HepG2 (cell line): ENCODE data around the gene ADAMTS2. TPM values are rescaled to one million over a fixed set of nuclear protein-coding genes. Genes with fewer than 3 reads are reported as not detected.

Experiments
- ATAC-seq: fragments of 200-7000 bp; cut with Tn5 transposase; 3 replicates; pipeline ENCODE4 v1.9.1; 2020; ENCODE audit warnings: mild to moderate bottlenecking, moderate library complexity
- BruUV-seq: library from RNA; stranded (reverse); fragments of 400-500 nt; replicated peaks from 2 replicates; lab custom pipeline; 2021; lab: Mats Ljungman, UMichigan
- CTCF ChIA-PET: fragments of 300-600 bp; formaldehyde crosslinking; extraction: SDS; loops from one replicate; lab custom pipeline; 2021; ENCODE audit warnings: low total read pairs, inconsistent platforms, low intra/inter-chr PET ratio; lab: Yijun Ruan, JAX
- POLR2A ChIA-PET: fragments of 350-600 bp; sonication (Branson Sonifier 250); formaldehyde crosslinking; loops from one replicate; lab custom pipeline; 2020; ENCODE audit warnings: antibody characterized with exemption, inconsistent platforms; lab: Yijun Ruan, JAX
- DNase-seq: peaks from one replicate; pipeline ENCODE4 v3.0.0-alpha.2; 2015; ENCODE audit warnings: low spot score
- FAIRE-seq: peaks from 3 replicates; lab custom pipeline; 2011; peaks lifted over from hg19 to GRCh38; lab: Jason Lieb, UNC
- H2AFZ ChIP-seq: one replicate; pipeline ENCODE4 v1.6.1; 2011; ENCODE audit warnings: low read length, inconsistent platforms
- H3K27ac ChIP-seq: fragments of 300-600 bp; 3 replicates; pipeline ENCODE4 v1.8.0; 2011; ENCODE audit warnings: mixed run types, mild to moderate bottlenecking, mixed read lengths, low read length, inconsistent platforms; ENCODE audit not compliant: insufficient read depth; ENCODE audit errors: extremely low read length
- H3K27me3 ChIP-seq, 2 experiments: fragments of 200-600 bp in 1 of 2; 2 replicates in 1 of 2; 3 replicates in 1 of 2; pipeline versions ENCODE4 v1.6.0 to v1.8.0; 2011; ENCODE audit warnings: low read length in 2 of 2, mild to moderate bottlenecking in 2 of 2, moderate library complexity in 2 of 2, inconsistent platforms in 1 of 2; ENCODE audit not compliant: insufficient read depth in 2 of 2, control insufficient read depth in 1 of 2
- H3K36me3 ChIP-seq, 2 experiments: fragments of 200-600 bp in 1 of 2; replicated peaks in 1 of 2; 2 replicates in 1 of 2; 3 replicates in 1 of 2; pipeline versions ENCODE4 v1.5.1 to v1.8.0; 2011; ENCODE audit warnings: low read length in 2 of 2, inconsistent platforms in 1 of 2; ENCODE audit not compliant: insufficient read depth in 2 of 2, control insufficient read depth in 1 of 2
- H3K4me1 ChIP-seq: 2 replicates; pipeline ENCODE4 v1.5.1; 2012; ENCODE audit warnings: low read length, inconsistent platforms; ENCODE audit not compliant: insufficient read depth
- H3K4me2 ChIP-seq: 2 replicates; pipeline ENCODE4 v1.6.0; 2011; ENCODE audit warnings: low read depth, low read length, inconsistent platforms
- H3K4me3 ChIP-seq, 3 experiments: fragments of 200-600 bp in 1 of 3; sonication (generic), shearing (Covaris generic) in 1 of 3; replicated peaks in 1 of 3; 2 replicates each; pipeline ENCODE4 v1.5.1; 2011 to 2016; ENCODE audit warnings: low read length in 3 of 3, inconsistent platforms in 2 of 3, low read depth in 2 of 3, mild to moderate bottlenecking in 2 of 3, control low read depth in 1 of 3, mixed read lengths in 1 of 3; ENCODE audit not compliant: insufficient read depth in 1 of 3
- H3K79me2 ChIP-seq: one replicate; pipeline ENCODE4 v1.6.1; 2011; ENCODE audit warnings: low read length, inconsistent platforms; ENCODE audit not compliant: insufficient read depth
- H3K9ac ChIP-seq: 2 replicates; pipeline ENCODE4 v1.6.0; 2011; ENCODE audit warnings: mild to moderate bottlenecking, low read depth, low read length, inconsistent platforms; ENCODE audit not compliant: insufficient read depth
- H3K9me3 ChIP-seq: 2 replicates; pipeline ENCODE4 v1.5.1; 2012; ENCODE audit warnings: mild to moderate bottlenecking, low read length
- H4K20me1 ChIP-seq: 2 replicates; pipeline ENCODE4 v1.6.0; 2011; ENCODE audit warnings: inconsistent platforms, mild to moderate bottlenecking, low read length, moderate library complexity; ENCODE audit not compliant: insufficient read depth
- ATF3 ChIP-seq: sonication (generic); formaldehyde crosslinking; IDR thresholded peaks from 2 replicates; pipeline ENCODE4 v1.4.0; 2020; ENCODE audit warnings: missing genetic modification reagents
- DDIT3 ChIP-seq: sonication (generic); formaldehyde crosslinking; IDR thresholded peaks from 2 replicates; pipeline ENCODE4 v1.4.0; 2020; ENCODE audit warnings: mild to moderate bottlenecking, missing genetic modification reagents
- HCFC1 ChIP-seq: fragments of 150-350 bp; IDR thresholded peaks from 2 replicates; pipeline ENCODE4 v1.6.1; 2014; ENCODE audit warnings: low read depth, low read length
- MIER2 ChIP-seq: IDR thresholded peaks from 2 replicates; pipeline ENCODE4 v1.6.1; 2016; ENCODE audit warnings: missing biosample characterization, missing genetic modification reagents
- THAP11 ChIP-seq: IDR thresholded peaks from 2 replicates; pipeline ENCODE4 v1.6.1; 2016; ENCODE audit warnings: missing biosample characterization, missing genetic modification reagents
- ZNF274 ChIP-seq: sonication (generic); formaldehyde crosslinking; IDR thresholded peaks from 2 replicates; pipeline ENCODE4 v1.5.1; 2020; ENCODE audit warnings: mild to moderate bottlenecking, missing genetic modification reagents
- ZNF326 ChIP-seq: sonication (generic); formaldehyde crosslinking; IDR thresholded peaks from 2 replicates; pipeline ENCODE4 v1.4.0; 2020; ENCODE audit warnings: missing genetic modification reagents, borderline replicate concordance
- ZNF552 ChIP-seq: sonication (generic); formaldehyde crosslinking; IDR thresholded peaks from 2 replicates; pipeline ENCODE4 v1.9.0; 2022; ENCODE audit warnings: missing genetic modification reagents, mild to moderate bottlenecking, borderline replicate concordance
- ZNF558 ChIP-seq: sonication (generic); formaldehyde crosslinking; IDR thresholded peaks from 2 replicates; pipeline ENCODE4 v1.9.0; 2022; ENCODE audit warnings: mild to moderate bottlenecking, missing genetic modification reagents, borderline replicate concordance
- WGBS: methylation state at CpG from one replicate; pipeline ENCODE4 v1.1.6; 2017; ENCODE audit warnings: low lambda C conversion rate; 5-methylcytosine and 5-hydroxymethylcytosine counted together
- in situ Hi-C: cut with HindIII; loops from 2 replicates; pipeline ENCODE4 v1.10.0; 2017; ENCODE audit warnings: low pct_unique_long_range_greater_than_20kb; ENCODE audit not compliant: extremely low pct_ligation_motif_present
- intact Hi-C: fragments of 100-400 bp; cut with micrococcal nuclease; formaldehyde crosslinking; loops from one replicate; pipeline ENCODE4 v1.10.0; 2022; ENCODE audit not compliant: unreplicated experiment
- polyA plus RNA-seq, 8 experiments: library from polyadenylated mRNA; depleted of rRNA in 3 of 8; stranded (reverse) in 7 of 8; unstranded in 1 of 8; fragments of >200 nt; fragmentation: Illumina TruSeq in 4 of 8; extraction: Trizol in 4 of 8; gene quantifications; 2 replicates each; pipeline versions ENCODE4 v1.2.1 to v1.2.3, GENCODE V29; 2011 to 2016; ENCODE audit warnings: low read depth in 4 of 8, missing spikeins in 1 of 8, mixed read lengths in 1 of 8; ENCODE audit not compliant: insufficient read depth in 1 of 8
- total RNA-seq, 5 experiments: library from RNA; depleted of rRNA; stranded (reverse); fragments of >200 nt; fragmentation: Illumina TruSeq; extraction: Trizol; gene quantifications; 2 replicates each; pipeline ENCODE4 v1.2.3, GENCODE V29; 2016; ENCODE audit warnings: low read depth in 1 of 5

ADAMTS2 gene
- total and polyA plus RNA-seq, 2 of the 13 experiments (the other 11 are each of a cell fraction or from before 2014, with no cell fraction given): 0.24 to 3.5 TPM

- Histone ChIP-seq H3K27me3 (no peaks in the 10 kb centered on the region), H2AFZ (no peak overlapping the region), H3K79me2 (no peaks in the 10 kb centered on the region), H3K4me2 (no peak overlapping the region), H3K4me1 (no peaks in the 10 kb centered on the region), H3K9me3 (peaks cover 93% of the 10 kb centered on the region), H3K27ac (no peak overlapping the region), H3K4me3 (no peak overlapping the region), H4K20me1 (no peaks in the 10 kb centered on the region), H3K36me3 (no peaks in the 10 kb centered on the region), H3K9ac (no peak overlapping the region)
- 14% methylated on average over 11 of the region's 11 CpGs for WGBS
- in situ Hi-C loops (no loop called here), intact Hi-C loops (no loop called here)
- BruUV-seq: no TSS peak
- TF ChIP-seq ZNF274 (CRISPR knock-in tag) (0 out of 2 replicates have a peak, but pooled peaks have one; percentile 62), ZNF558 (CRISPR knock-in tag) (no peak)
- DNase-seq (no peak), ATAC-seq (no peak), FAIRE-seq (no peak)
- ChIA-PET POLR2A (no interaction called here), CTCF (no interaction called here)
Observed at GRCh38 chr5:179079165-179079987, 265.9 kb downstream of the ADAMTS2 start.

- no peak for FAIRE-seq
- ChIA-PET CTCF (no interaction called here), POLR2A (no interaction called here)
- intact Hi-C loops (no loop called here), in situ Hi-C loops (no loop called here)
- no peaks in the 10 kb centered on the region for H3K27me3 ChIP-seq
- no peaks in the 10 kb centered on the region for H3K4me1 ChIP-seq
- no peak for ATAC-seq
- TF ChIP-seq MIER2 (CRISPR knock-in tag): no peak
- no peak for TF ChIP-seq ZNF552
- TF ChIP-seq ZNF326 (CRISPR knock-in tag): no peak
- no peak for TF ChIP-seq ATF3 (CRISPR knock-in tag)
- no peak for TF ChIP-seq HCFC1
- TF ChIP-seq DDIT3 (CRISPR knock-in tag): no peak
- no peak for TF ChIP-seq THAP11 (CRISPR knock-in tag)
- H3K9me3 ChIP-seq: peaks cover 66% of the 10 kb centered on the region
- DNase-seq: no peak
- H4K20me1 ChIP-seq: no peaks in the 10 kb centered on the region
- no peak overlapping the region for H3K27ac ChIP-seq
- no peaks in the 10 kb centered on the region for H3K36me3 ChIP-seq
- no TSS peak for BruUV-seq
- no peak overlapping the region for H3K4me3 ChIP-seq
- no peaks in the 10 kb centered on the region for H3K79me2 ChIP-seq
- no peak overlapping the region for H3K4me2 ChIP-seq
- WGBS: 43% methylated on average over 6 of the region's 6 CpGs
- H3K9ac ChIP-seq: no peak overlapping the region
- H2AFZ ChIP-seq: no peak overlapping the region
Observed at GRCh38 chr5:179065703-179066102, 279.6 kb downstream of the ADAMTS2 start.
